Endothelial cell of umbilical vein (primary cell): ENCODE measurements around the gene TRAF3IP1. TPM values are rescaled to one million over a fixed set of nuclear protein-coding genes. Genes with fewer than 3 reads are reported as not detected.

Experiments used
- BruUV-seq: library from RNA; stranded (reverse); fragments of 400-500 nt; replicated peaks from 2 replicates; lab custom pipeline; 2021; lab: Mats Ljungman, UMichigan
- CTCF ChIA-PET: fragments of 300-600, 350-600 bp; sonication (Branson Sonifier 250); formaldehyde crosslinking; loops from one replicate; lab custom pipeline; 2021; ENCODE audit warnings: antibody characterized with exemption, inconsistent platforms; lab: Charles Lee
- POLR2A ChIA-PET: fragments of 300-600, 350-600 bp; sonication (Branson Sonifier 250); formaldehyde crosslinking; loops from one replicate; lab custom pipeline; 2021; ENCODE audit warnings: antibody characterized with exemption, inconsistent platforms; lab: Charles Lee
- DNase-seq: peaks from one replicate; pipeline ENCODE4 v3.0.0-alpha.2; 2011; ENCODE audit warnings: low read depth, low spot score
- FAIRE-seq: peaks from 2 replicates; lab custom pipeline; 2011; peaks lifted over from hg19 to GRCh38; lab: Jason Lieb, UNC
- H2AFZ ChIP-seq: 2 replicates; pipeline ENCODE4 v1.6.0; 2012; ENCODE audit warnings: low read depth, low read length, control low read depth, inconsistent platforms
- H3K27ac ChIP-seq: 2 replicates; pipeline ENCODE4 v1.5.1; 2011; ENCODE audit warnings: low read depth, mild to moderate bottlenecking, control low read depth, low read length, moderate library complexity; ENCODE audit not compliant: insufficient read depth
- H3K27me3 ChIP-seq, 2 experiments: 2 replicates each; pipeline versions ENCODE4 v1.6.0 to v1.6.1; 2011; ENCODE audit warnings: low read length in 2 of 2, mixed read lengths in 1 of 2; ENCODE audit not compliant: control insufficient read depth in 2 of 2, insufficient read depth in 2 of 2
- H3K36me3 ChIP-seq, 2 experiments: 2 replicates in 1 of 2; 3 replicates in 1 of 2; pipeline ENCODE4 v1.5.1; 2011; ENCODE audit warnings: low read length in 2 of 2, mild to moderate bottlenecking in 1 of 2, moderate library complexity in 1 of 2; ENCODE audit not compliant: control insufficient read depth in 2 of 2, insufficient read depth in 2 of 2; ENCODE audit errors: extremely low read depth in 1 of 2
- H3K4me1 ChIP-seq: 3 replicates; pipeline ENCODE4 v1.5.1; 2011; ENCODE audit warnings: mild to moderate bottlenecking, low read length; ENCODE audit not compliant: control insufficient read depth, insufficient read depth; ENCODE audit errors: extremely low read depth
- H3K4me2 ChIP-seq: 2 replicates; pipeline ENCODE4 v1.6.1; 2011; ENCODE audit warnings: low read length, control low read depth, mixed read lengths; ENCODE audit not compliant: insufficient read depth
- H3K4me3 ChIP-seq, 3 experiments: fragments of 200-600 bp in 1 of 3; sonication (generic), shearing (Covaris generic) in 1 of 3; replicated peaks in 1 of 3; 2 replicates each; pipeline ENCODE4 v1.5.1; 2011 to 2016; ENCODE audit warnings: control low read depth in 3 of 3, low read length in 3 of 3, mild to moderate bottlenecking in 2 of 3, inconsistent platforms in 1 of 3, low read depth in 1 of 3, moderate library complexity in 1 of 3; ENCODE audit not compliant: insufficient read depth in 1 of 3
- H3K79me2 ChIP-seq: 2 replicates; pipeline ENCODE4 v1.6.0; 2012; ENCODE audit warnings: low read length, inconsistent platforms; ENCODE audit not compliant: control insufficient read depth, insufficient read depth
- H3K9ac ChIP-seq: replicated peaks from 2 replicates; pipeline ENCODE3; 2011; ENCODE audit warnings: low read length, control low read depth; ENCODE audit not compliant: insufficient read depth; ENCODE audit errors: extremely low read depth
- H3K9me1 ChIP-seq: replicated peaks from 3 replicates; pipeline ENCODE4 v1.6.0; 2011; ENCODE audit warnings: mild to moderate bottlenecking, low read length; ENCODE audit not compliant: control insufficient read depth, insufficient read depth; ENCODE audit errors: extremely low read depth
- H3K9me3 ChIP-seq: replicated peaks from 2 replicates; pipeline ENCODE4 v1.5.1; 2012; ENCODE audit warnings: low read length, inconsistent platforms; ENCODE audit not compliant: control insufficient read depth, insufficient read depth
- H4K20me1 ChIP-seq: replicated peaks from 2 replicates; pipeline ENCODE3; 2011; ENCODE audit warnings: mild to moderate bottlenecking, low read length; ENCODE audit not compliant: control insufficient read depth, insufficient read depth; ENCODE audit errors: extremely low read depth
- EZH2 ChIP-seq: IDR thresholded peaks from 2 replicates; pipeline ENCODE4 v1.6.1; 2012; ENCODE audit warnings: borderline replicate concordance, low read depth, mild to moderate bottlenecking, moderate library complexity, low read length, inconsistent platforms; ENCODE audit not compliant: severe bottlenecking
- FOS ChIP-seq: IDR thresholded peaks from 2 replicates; pipeline ENCODE4 v1.6.1; 2011; ENCODE audit warnings: mild to moderate bottlenecking, low read length, moderate library complexity, borderline replicate concordance; ENCODE audit not compliant: insufficient read depth
- GATA2 ChIP-seq: IDR thresholded peaks from 2 replicates; pipeline ENCODE4 v1.7.0; 2011; ENCODE audit warnings: low read depth, mild to moderate bottlenecking, moderate library complexity, mixed read lengths, low read length; ENCODE audit not compliant: insufficient read length, insufficient read depth
- JUN ChIP-seq: IDR thresholded peaks from 2 replicates; pipeline ENCODE4 v1.6.1; 2011; ENCODE audit warnings: borderline replicate concordance, low read depth; ENCODE audit not compliant: insufficient read length, insufficient read depth
- MYC ChIP-seq: IDR thresholded peaks from one replicate; pipeline ENCODE4 v1.6.1; 2011; ENCODE audit warnings: mild to moderate bottlenecking, low read depth, low read length
- POLR2A ChIP-seq: IDR thresholded peaks from 2 replicates; pipeline ENCODE4 v1.6.1; 2012; ENCODE audit warnings: low read depth, mild to moderate bottlenecking, control low read depth, low read length
- POLR2AphosphoS5 ChIP-seq: IDR thresholded peaks from 2 replicates; pipeline ENCODE4 v1.6.1; 2012; ENCODE audit warnings: low read depth, mild to moderate bottlenecking, control low read depth, low read length, moderate library complexity; ENCODE audit not compliant: insufficient read depth
- dilution Hi-C: fragments of 300-500 bp; cut with MboI; formaldehyde crosslinking; loops from one replicate; pipeline ENCODE4 v1.15.0; 2019; ENCODE audit warnings: low sequenced_read_pairs; ENCODE audit not compliant: extremely low pct_ligation_motif_present
- intact Hi-C: fragments of 100-400 bp; cut with micrococcal nuclease; formaldehyde crosslinking; loops from one replicate; pipeline ENCODE4 v1.10.0; 2022
- polyA plus RNA-seq, 4 experiments: library from polyadenylated mRNA; depleted of rRNA in 3 of 4; stranded (reverse) in 3 of 4; unstranded in 1 of 4; fragments of >200 nt; gene quantifications; 2 replicates each; pipeline versions ENCODE4 v1.2.1 to v1.2.3, GENCODE V29; 2011 to 2012; ENCODE audit warnings: missing spikeins in 1 of 4
- total RNA-seq: library from RNA; stranded (reverse); gene quantifications from 2 replicates; pipeline ENCODE4 v1.2.3, GENCODE V29; 2021
- TF ChIP-seq, protein P1 (sequence below), 2 donors: IDR thresholded peaks; 1 replicate in 1 of 2; 2 replicates in 1 of 2; pipeline ENCODE4 v1.5.1; 2011; ENCODE audit warnings: low read length in 2 of 2, mild to moderate bottlenecking in 2 of 2, moderate library complexity in 2 of 2, control low read depth in 1 of 2, inconsistent platforms in 1 of 2, low read depth in 1 of 2; ENCODE audit not compliant: insufficient read depth in 1 of 2; ENCODE audit errors: extremely low read depth in 1 of 2
- TF ChIP-seq, protein P2 (sequence below): IDR thresholded peaks from 2 replicates; pipeline ENCODE4 v1.6.1; 2011; ENCODE audit not compliant: insufficient read depth, insufficient read length

The TRAF3IP1 gene
- total and polyA plus RNA-seq, 2 donors (not counting 3 experiments of a cell fraction or from before 2014, with no cell fraction given), result 3.4 to 15.9 TPM

- Histone ChIP-seq H3K9me1 (no peaks in the 10 kb centered on the region), H3K9ac (no peak overlapping the region), H3K79me2 (no peaks in the 10 kb centered on the region), H3K27ac (no peak overlapping the region), H4K20me1 (no peaks in the 10 kb centered on the region), H3K4me3 (no peak overlapping the region), H3K27me3 (no peaks in the 10 kb centered on the region), H2AFZ (no peak overlapping the region), H3K4me1 (no peaks in the 10 kb centered on the region), H3K4me2 (no peak overlapping the region), H3K36me3 (peaks cover 0 to 10% of the 10 kb centered on the region in 2 experiments), H3K9me3 (no peaks in the 10 kb centered on the region)
- no peak for DNase-seq
- POLR2A ChIA-PET, result interaction anchor here (0.7 kb wide), 1 partner anchor 43 kb away, joined by 3 read pairs; no protein-coding TSS in a partner anchor
- CTCF ChIA-PET, result interaction anchor here (1.2 to 1.7 kb wide), 2 partner anchors 8 to 21 kb away, joined by 3 to 4 read pairs; no protein-coding TSS in a partner anchor
- intact Hi-C loops (no loop called here), dilution Hi-C loops (no loop called here)
- no peak for FAIRE-seq
- BruUV-seq, result no TSS peak
- TF ChIP-seq EZH2, result no peak
- no peak for TF ChIP-seq POLR2AphosphoS5
- TF ChIP-seq FOS, result no peak
- TF ChIP-seq, protein P1, sequence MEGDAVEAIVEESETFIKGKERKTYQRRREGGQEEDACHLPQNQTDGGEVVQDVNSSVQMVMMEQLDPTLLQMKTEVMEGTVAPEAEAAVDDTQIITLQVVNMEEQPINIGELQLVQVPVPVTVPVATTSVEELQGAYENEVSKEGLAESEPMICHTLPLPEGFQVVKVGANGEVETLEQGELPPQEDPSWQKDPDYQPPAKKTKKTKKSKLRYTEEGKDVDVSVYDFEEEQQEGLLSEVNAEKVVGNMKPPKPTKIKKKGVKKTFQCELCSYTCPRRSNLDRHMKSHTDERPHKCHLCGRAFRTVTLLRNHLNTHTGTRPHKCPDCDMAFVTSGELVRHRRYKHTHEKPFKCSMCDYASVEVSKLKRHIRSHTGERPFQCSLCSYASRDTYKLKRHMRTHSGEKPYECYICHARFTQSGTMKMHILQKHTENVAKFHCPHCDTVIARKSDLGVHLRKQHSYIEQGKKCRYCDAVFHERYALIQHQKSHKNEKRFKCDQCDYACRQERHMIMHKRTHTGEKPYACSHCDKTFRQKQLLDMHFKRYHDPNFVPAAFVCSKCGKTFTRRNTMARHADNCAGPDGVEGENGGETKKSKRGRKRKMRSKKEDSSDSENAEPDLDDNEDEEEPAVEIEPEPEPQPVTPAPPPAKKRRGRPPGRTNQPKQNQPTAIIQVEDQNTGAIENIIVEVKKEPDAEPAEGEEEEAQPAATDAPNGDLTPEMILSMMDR (IDR thresholded peaks at IDR 0.05; ENCODE audit: extremely low read depth in 1 of 2, insufficient read depth in 1 of 2, low read depth in 1 of 2, low read length in 2 of 2), result no peak
- TF ChIP-seq, protein P2, sequence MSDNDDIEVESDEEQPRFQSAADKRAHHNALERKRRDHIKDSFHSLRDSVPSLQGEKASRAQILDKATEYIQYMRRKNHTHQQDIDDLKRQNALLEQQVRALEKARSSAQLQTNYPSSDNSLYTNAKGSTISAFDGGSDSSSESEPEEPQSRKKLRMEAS, result no peak
- no peak for TF ChIP-seq POLR2A
- TF ChIP-seq MYC, result no peak
- TF ChIP-seq GATA2, result no peak
- TF ChIP-seq JUN, result no peak
Observed at GRCh38 chr2:238336151-238336550, 15.8 kb downstream of the TRAF3IP1 start.
